GM12872 (cell line): Measurements from ENCODE around the gene TAF3.

Experiments
- CTCF ChIP-seq: IDR thresholded peaks from 3 replicates; pipeline ENCODE4 v1.5.1; 2011; ENCODE audit warnings: low read depth, mild to moderate bottlenecking, low read length, moderate library complexity; ENCODE audit not compliant: insufficient read depth

TAF3 gene

DNA sequence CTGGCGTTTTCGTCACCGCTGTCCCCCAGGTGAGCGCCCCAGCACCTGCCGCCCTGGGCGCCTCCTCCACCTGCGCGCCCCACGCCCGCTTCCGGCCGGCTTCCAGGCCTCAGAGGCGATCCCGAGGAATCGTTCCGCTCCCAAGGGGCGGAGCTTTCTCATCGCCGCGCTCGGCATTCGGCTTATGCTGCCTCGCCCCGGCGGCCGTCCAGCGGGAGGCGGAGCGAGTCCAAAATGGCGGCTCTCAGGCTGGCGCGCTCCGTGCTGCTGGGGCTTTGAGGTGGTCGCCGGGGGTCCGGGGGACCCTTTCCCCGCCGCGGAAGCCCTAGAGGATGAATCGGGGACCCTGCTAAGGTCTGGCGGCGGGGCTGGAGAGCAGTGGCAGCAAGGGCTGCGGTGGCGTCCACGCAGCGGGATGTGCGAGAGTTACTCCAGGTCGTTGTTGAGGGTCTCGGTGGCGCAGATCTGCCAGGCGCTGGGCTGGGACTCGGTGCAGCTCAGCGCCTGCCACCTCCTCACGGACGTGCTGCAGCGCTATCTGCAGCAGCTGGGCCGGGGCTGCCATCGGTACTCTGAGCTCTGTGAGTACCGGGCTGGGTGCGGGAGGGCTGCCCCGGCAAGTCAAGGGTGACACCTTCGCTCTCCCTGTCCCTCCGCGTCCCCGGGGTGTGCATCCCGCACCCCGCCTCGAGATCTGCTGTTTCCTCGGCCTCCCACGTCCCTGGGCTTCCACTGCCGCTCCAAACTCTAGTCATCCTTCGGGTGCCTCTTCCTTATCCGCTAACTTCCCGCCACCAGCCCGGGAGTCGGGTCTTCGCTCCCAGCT, at the start of gene TAF3:
TSS of gene TAF3 (plus strand) at position 211 of the 826 bp plus-strand sequence. CDS start at position 416, 205 bp downstream.
- no peak for TF ChIP-seq CTCF

- no peak for TF ChIP-seq CTCF
Measured at GRCh38 chr10:7773845-7774801, 44.2 kb upstream of the TAF3 start.

DNA sequence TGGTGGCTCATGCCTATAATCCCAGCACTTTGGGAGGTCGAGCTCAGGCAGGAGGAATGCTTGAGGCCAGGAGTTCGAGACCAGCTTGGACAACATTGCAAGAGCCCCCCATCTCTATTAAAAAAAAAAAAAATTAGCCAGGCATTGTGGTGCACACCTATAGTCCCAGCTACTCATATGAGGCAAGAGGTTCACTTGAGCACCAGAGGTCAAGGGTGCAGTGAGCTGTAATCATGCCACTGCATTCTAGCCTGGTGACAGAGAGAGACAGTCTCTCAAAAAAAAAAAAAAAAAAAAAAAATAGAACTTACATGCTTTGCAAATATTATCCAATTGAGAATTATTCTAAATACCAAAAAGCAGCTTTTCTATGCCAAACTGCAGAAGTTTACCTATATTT, 41.5 kb upstream of the TAF3 start:
- TF ChIP-seq CTCF, result no peak

DNA sequence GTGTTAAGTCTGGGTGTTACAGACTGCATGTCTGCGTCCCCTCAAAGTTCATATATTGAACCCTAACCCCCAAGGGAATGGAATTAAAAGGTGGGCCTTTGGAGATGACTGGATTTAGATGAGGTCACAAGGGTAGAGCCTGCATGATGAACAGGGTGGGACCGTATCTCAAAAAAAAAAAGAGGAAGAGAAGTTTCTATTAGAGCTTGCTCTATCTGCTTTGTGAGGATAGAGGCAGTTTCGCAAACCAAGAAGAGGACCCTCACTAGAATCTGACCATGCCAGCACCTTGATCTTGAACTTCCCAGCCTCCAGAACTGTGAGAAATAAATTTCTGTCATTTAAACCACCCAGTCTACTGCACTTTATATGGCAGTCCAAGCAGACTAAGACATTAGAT, 31.9 kb upstream of the TAF3 start:
- no peak for TF ChIP-seq CTCF

- no peak for TF ChIP-seq CTCF
Measured at GRCh38 chr10:7787150-7787856, 31.0 kb upstream of the TAF3 start.

DNA sequence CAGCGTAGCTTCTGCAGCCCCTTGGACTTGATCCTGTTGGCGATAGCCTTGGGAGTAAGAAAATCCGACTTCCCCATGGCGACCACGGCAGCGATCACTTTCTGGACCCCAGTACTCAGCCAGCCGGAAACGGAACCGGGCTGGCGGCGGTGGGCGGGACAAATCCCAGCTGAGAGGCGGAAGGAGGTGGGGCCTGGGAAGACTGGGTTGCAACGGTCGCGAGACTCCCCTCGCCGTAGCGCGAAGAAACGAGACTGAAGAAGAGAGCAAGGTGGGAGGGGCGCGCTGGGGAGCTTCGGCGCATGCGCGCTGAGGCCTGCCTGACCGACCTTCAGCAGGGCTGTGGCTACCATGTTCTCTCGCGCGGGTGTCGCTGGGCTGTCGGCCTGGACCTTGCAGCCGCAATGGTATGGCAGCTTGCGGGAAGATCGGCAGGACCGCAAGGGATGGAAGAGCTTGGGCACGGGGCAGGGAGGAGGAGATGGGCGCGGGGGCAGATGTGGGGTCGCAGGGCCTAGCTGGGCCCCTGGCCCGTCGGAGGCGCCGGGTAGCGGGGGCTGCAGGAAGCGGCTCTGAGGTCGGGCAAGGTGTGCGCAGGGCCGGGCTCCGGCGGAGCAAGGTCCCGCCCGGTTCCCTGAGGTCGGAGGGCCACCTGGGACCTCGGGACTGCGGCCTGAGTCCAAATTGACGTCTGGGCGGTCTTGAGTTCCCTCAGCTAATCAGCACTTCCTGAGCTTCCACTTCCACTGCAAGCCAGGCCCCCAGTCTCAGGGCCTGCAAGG, 30.3 kb upstream of the TAF3 start, which contains the start of the genes ATP5F1C and KIN:
TSS of gene ATP5F1C (plus strand) at position 321 of the 782 bp plus-strand sequence. CDS start at position 352, 31 bp downstream.
TSS of gene KIN (minus strand) at position 137 of the 782 bp plus-strand sequence. CDS start at position 77, 60 bp downstream.
- no peak for TF ChIP-seq CTCF
